IPS-20b (cell line): Measurements from ENCODE around the gene CDRT15.
"Not testable (repeated sequence)": the region's sequence is repeated elsewhere in the genome, so short reads cannot be mapped to it uniquely, and the experiment has no call there.

Experiments used
- H3K27ac ChIP-seq: one replicate; pipeline ENCODE4 v1.5.1; 2013; ENCODE audit warnings: low read length
- H3K27me3 ChIP-seq: 2 replicates; pipeline ENCODE4 v1.6.1; 2013; ENCODE audit warnings: mild to moderate bottlenecking, low read length, inconsistent platforms; ENCODE audit not compliant: insufficient read depth
- H3K36me3 ChIP-seq: 2 replicates; pipeline ENCODE4 v1.6.1; 2013; ENCODE audit warnings: low read depth, mild to moderate bottlenecking, inconsistent platforms, low read length, moderate library complexity; ENCODE audit not compliant: insufficient read depth
- H3K4me1 ChIP-seq: 2 replicates; pipeline ENCODE4 v1.6.1; 2013; ENCODE audit warnings: mild to moderate bottlenecking, control low read depth, inconsistent platforms, low read length, moderate library complexity; ENCODE audit not compliant: insufficient read depth
- H3K4me3 ChIP-seq: 2 replicates; pipeline ENCODE4 v1.5.1; 2013; ENCODE audit warnings: mild to moderate bottlenecking, low read length, inconsistent platforms
- H3K9ac ChIP-seq: 2 replicates; pipeline ENCODE4 v1.6.1; 2013; ENCODE audit warnings: low read depth, mild to moderate bottlenecking, inconsistent platforms, low read length, moderate library complexity
- H3K9me3 ChIP-seq: 2 replicates; pipeline ENCODE4 v1.6.1; 2013; ENCODE audit warnings: mild to moderate bottlenecking, low read depth, low read length, inconsistent platforms; ENCODE audit not compliant: insufficient read depth

The CDRT15 gene

DNA sequence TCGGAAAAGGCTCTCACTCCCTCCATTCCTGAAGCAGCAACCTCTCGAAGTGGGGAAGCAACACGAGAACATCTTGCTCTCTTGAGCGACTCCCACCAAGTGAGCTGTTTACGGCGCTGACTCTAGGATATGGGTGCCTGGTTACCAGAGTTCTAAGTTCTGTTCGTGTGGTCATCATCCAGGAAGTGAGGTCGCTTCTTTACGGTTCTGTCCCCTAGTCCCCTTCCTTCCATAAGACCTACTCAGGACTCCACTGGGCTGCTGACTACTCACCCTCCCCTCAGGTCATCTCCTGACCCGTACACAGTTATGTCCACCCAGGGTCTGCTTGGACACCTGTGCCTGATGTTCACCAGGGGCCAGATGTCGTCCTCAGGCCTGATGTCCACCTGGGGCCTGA lies at the start of gene CDRT15:
Gene CDRT15 (minus strand): TSS at position 101 of the 400 bp plus-strand sequence. CDS start 29 bp downstream, at position 72.
- H3K9ac ChIP-seq, H3K27ac ChIP-seq, H3K27me3 ChIP-seq, H3K4me3 ChIP-seq, H3K36me3 ChIP-seq, H3K9me3 ChIP-seq, H3K4me1 ChIP-seq: not testable (repeated sequence)

DNA sequence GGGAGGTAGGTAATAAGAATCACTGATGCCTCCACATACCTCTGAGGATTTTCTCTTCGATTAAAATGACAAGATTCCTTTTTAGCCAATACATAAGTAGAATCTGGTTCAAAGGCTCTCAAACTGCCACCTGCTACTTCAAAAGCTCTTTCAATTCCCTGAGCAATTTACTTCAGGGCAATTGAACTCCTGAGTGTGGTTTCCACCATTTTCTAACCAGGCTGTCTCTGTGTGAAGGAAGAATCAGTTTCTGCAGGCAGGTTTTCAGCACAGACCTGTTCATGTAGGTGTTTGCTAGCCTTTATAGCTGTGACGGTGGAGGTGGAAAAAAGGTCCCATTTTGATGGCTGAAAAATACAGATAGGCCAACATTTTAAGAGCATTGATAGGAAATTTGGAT lies 46.1 kb upstream of the CDRT15 start:
- Histone ChIP-seq H3K9me3 (no peaks in the 10 kb centered on the region), H3K9ac (no peak overlapping the region), H3K27ac (no peak overlapping the region), H3K36me3 (no peaks in the 10 kb centered on the region), H3K27me3 (no peaks in the 10 kb centered on the region), H3K4me3 (no peak overlapping the region), H3K4me1 (no peaks in the 10 kb centered on the region)

DNA sequence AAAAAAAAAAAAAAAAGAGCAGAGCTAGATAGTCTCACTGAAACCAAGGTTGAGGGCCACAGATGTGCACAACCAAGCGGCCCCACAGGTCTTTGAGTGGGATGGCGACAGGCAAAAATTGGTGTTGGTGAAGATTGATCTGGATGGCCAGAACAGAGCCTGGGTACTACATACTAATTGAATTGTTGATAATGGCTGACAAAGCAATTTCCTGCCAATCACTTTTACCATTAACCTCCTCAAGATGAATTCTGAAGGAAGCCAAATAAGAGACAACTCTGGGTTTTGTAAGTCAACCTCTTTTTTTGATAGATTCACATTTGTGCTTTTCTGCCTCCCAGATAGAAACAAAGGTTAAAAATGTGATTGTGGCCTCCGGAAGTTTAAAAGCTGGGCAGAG lies 44.9 kb upstream of the CDRT15 start:
- Histone ChIP-seq H3K27me3 (no peaks in the 10 kb centered on the region), H3K4me1 (no peaks in the 10 kb centered on the region), H3K4me3 (no peak overlapping the region), H3K36me3 (no peaks in the 10 kb centered on the region), H3K27ac (no peak overlapping the region), H3K9ac (no peak overlapping the region), H3K9me3 (no peaks in the 10 kb centered on the region)

DNA sequence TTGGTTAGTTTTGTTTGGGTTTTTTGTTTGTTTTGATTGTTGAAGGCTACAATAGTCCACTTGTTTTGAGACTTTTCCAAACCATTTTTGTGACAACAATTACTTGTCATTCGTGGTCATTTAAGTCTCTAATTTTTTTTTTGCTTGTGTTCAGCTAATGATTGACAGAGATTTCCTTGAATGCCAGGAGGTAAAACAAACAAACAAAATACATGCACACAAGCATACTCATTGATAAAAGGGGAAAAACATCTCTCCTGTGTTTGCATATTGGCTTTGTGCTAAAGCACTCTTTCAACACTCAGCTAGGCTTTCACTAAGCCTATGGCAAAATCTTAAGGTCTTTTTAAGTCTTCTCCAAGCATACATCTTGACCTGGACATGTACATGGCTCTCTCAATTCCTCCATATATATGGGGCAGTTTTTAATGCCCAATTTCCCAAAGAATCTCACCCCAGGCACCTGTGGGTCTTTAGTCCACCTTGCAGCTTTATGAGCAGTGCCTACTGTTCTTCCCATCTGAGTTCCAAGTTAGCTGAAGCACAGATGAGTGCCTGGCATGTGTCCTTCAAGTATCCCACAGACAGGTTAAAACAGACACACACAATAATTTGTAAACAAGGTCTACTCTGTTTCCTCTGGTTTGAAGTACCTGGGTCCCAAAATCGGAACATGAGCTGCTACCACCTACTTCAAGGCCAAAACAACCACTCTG lies 40.0 kb upstream of the CDRT15 start:
- no peak overlapping the region for H3K4me3 ChIP-seq
- no peaks in the 10 kb centered on the region for H3K36me3 ChIP-seq
- no peak overlapping the region for H3K27ac ChIP-seq
- no peak overlapping the region for H3K9ac ChIP-seq
- H3K27me3 ChIP-seq: no peaks in the 10 kb centered on the region
- H3K9me3 ChIP-seq: no peaks in the 10 kb centered on the region
- no peaks in the 10 kb centered on the region for H3K4me1 ChIP-seq

DNA sequence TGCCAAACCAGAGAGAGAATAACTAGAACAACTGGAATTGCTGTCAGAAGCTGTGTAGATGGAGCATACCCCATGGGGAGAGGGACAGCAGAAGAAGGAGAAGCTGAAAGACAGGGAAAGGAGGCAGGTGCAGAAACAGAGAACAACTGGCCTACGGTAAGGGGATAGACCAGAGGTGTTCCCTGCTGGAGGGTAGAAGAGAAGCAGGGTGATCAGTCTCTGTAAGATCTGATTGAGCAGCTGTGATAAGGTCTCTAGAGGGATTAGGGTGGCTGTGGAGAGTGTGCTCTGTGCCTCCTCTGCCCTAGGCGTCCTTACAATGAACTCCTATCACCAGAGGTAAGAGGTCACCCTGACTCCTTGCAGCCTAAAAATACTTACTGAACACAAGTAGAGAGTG lies 33.8 kb upstream of the CDRT15 start:
- H3K9ac ChIP-seq: no peak overlapping the region
- H3K27ac ChIP-seq: no peak overlapping the region
- H3K4me3 ChIP-seq: no peak overlapping the region
- no peaks in the 10 kb centered on the region for H3K9me3 ChIP-seq
- no peaks in the 10 kb centered on the region for H3K36me3 ChIP-seq
- H3K4me1 ChIP-seq: no peaks in the 10 kb centered on the region
- H3K27me3 ChIP-seq: no peaks in the 10 kb centered on the region

DNA sequence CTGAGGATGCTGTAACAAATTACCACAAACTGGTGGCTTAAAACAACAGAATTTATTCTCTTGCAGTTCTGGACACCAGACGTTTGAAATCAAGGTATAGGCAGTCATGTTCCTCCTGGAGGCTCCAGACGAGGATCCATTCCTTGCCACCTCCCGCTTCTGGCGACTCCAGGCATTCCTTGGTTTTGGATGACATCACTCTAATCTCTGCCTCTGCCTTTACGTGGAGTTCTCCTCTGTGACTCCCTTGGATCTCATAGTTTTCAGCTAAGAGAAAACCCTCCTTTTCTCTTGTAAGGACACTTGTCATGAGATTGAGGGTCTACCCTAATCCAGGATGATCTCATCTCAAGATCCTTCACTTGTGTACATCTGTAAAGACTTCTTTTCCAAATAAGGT lies 32.8 kb upstream of the CDRT15 start:
- H3K4me1 ChIP-seq: no peaks in the 10 kb centered on the region
- H3K9me3 ChIP-seq: no peaks in the 10 kb centered on the region
- no peak overlapping the region for H3K4me3 ChIP-seq
- no peaks in the 10 kb centered on the region for H3K36me3 ChIP-seq
- no peaks in the 10 kb centered on the region for H3K27me3 ChIP-seq
- no peak overlapping the region for H3K27ac ChIP-seq
- H3K9ac ChIP-seq: no peak overlapping the region

DNA sequence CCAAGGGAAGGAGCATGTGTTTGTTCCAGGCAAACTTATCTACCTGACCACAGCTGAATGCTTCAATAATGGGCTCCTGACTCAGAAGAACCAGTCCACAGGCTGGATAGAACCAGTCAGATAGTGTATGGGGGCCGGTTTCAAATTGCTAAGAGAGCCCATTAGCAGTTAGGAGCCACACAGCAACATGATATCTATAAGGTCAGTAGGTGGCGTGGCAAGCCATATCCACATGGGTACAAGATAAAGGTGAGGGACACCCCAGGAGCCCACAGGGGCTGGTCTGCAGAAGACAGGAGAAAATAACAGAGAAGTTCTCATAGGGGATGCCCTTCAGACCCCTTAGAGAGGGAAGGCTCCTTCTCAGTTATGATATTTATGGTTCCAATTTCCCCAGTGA lies 31.6 kb upstream of the CDRT15 start:
- Histone ChIP-seq H3K9ac (no peak overlapping the region), H3K36me3 (no peaks in the 10 kb centered on the region), H3K4me1 (no peaks in the 10 kb centered on the region), H3K27me3 (no peaks in the 10 kb centered on the region), H3K4me3 (no peak overlapping the region), H3K27ac (no peak overlapping the region), H3K9me3 (no peaks in the 10 kb centered on the region)

DNA sequence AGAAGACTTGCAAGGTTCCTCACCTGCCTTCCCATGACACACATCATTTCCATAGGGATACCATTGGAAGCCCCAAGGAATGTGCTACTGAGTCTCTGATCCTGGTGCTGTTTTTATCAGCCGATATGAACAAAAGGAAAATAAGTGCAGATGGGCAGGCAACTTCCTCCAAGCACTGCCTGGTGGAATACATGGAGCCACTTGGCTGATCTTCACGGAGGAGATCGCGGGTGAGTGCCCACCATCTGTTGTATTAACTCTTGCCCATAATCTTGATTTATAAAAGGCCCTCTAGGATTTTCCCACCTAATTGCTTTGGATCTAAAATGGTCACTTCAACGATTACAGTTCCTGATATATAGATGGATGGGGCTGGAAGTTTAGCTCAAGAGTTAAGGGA lies 24.7 kb upstream of the CDRT15 start:
- Histone ChIP-seq H3K4me1 (no peaks in the 10 kb centered on the region), H3K27me3 (no peaks in the 10 kb centered on the region), H3K27ac (no peak overlapping the region), H3K4me3 (no peak overlapping the region), H3K9me3 (no peaks in the 10 kb centered on the region; the same call in 1 of the 2 replicates), H3K9ac (no peak overlapping the region), H3K36me3 (no peaks in the 10 kb centered on the region)

DNA sequence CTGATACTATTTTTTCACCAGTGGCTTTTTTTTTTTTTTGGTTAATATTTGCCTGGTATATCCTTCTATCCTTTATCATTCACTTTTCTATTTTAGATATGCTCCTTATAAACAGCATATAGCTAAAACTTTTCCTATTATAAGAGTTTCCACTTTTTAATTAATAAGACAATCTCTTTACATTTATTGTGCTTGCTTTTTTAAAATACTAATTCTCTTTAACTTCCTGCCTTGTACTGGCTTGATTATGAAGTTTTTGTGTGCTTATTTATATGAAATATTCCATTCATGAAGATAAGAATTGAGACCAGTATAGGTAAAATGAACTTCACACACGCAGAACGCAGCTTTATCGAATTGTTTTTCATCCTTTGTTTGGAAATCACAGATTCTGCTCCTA lies 9.0 kb upstream of the CDRT15 start:
- Histone ChIP-seq H3K27ac (no peak overlapping the region), H3K9ac (no peak overlapping the region), H3K9me3 (no peaks in the 10 kb centered on the region), H3K4me1 (peaks cover 4% of the 10 kb centered on the region; the same call in 1 of the 2 replicates), H3K27me3 (no peaks in the 10 kb centered on the region), H3K4me3 (no peak overlapping the region), H3K36me3 (no peaks in the 10 kb centered on the region)

DNA sequence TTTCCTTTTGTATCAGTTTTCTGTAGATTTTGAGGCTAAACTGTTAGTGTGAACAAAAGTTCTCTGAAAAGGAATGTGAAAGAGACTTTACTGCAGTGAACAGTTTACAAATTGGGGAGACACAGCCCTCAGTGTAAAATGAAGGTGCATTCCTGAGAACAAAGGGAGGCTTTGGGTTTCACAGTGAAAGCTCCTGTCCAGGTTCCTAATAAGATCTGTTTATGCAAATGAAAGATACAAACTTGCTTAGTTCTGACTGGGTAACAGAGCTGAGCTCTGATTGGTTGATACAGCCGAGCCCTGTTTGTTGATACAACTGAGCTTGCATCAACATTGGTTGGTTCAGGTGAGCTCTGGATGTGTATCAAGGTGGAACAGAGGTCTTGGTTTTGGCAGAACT lies 8.3 kb upstream of the CDRT15 start:
- Histone ChIP-seq H3K9ac (no peak overlapping the region), H3K4me3 (no peak overlapping the region), H3K9me3 (no peaks in the 10 kb centered on the region), H3K36me3 (no peaks in the 10 kb centered on the region), H3K27ac (no peak overlapping the region), H3K27me3 (no peaks in the 10 kb centered on the region), H3K4me1 (peaks cover 4% of the 10 kb centered on the region; the same call in 1 of the 2 replicates)

DNA sequence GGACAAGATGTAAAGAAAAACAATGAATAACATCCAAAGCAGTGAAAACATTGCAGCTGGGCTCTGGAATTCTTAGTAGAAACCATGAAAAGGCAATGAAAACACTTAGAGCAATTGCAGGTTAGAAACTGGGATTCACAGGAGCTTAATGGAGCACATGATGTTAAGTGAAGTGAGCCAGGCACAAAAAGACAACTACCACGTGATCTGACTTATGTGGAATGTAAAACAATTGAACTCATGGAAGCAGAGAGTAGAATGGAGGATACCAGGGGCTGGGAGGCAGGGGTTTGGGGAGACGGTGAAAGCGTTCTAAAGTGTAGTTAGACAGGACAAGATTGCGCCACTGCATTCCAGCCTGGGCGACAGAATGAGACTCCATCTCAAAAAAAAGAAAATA lies 2.6 kb upstream of the CDRT15 start:
- H3K9ac ChIP-seq, H3K9me3 ChIP-seq, H3K27ac ChIP-seq, H3K36me3 ChIP-seq, H3K4me1 ChIP-seq, H3K4me3 ChIP-seq, H3K27me3 ChIP-seq: not testable (repeated sequence)

DNA sequence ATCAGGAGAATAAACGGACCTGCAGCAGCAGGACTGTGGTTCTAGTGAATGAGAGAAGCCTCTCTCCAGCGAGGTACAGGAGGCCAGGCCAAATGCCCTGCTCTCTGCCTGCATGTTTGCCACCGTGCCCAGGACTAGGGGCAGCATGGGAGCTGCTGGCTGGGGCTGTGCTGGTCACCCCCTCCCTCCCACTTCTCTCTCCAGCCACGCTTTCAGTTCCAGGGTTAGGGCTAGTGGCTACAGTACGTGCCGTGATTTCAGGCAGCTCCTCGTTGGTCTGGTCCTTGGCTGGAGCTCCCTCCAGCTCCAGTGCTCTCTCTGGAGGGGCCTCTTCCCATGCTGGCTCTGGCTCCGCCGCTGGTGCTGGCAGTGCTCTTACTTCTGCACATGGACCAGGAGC lies 630 bp downstream of the CDRT15 start:
- not testable (repeated sequence) for H3K9me3 ChIP-seq, H3K27ac ChIP-seq, H3K36me3 ChIP-seq, H3K4me1 ChIP-seq, H3K4me3 ChIP-seq, H3K9ac ChIP-seq, H3K27me3 ChIP-seq
